Measurements from ENCODE around the gene SLC23A2.
"Not testable (repeated sequence)": the region's sequence is repeated elsewhere in the genome, so short reads cannot be mapped to it uniquely, and the experiment has no call there.

SLC23A2 gene

GRCh38 chr20:4936851-4937406 lies 64.4 kb downstream of the SLC23A2 start:
- DNase-seq (ENCODE audit: low spot score) (no peak), FAIRE-seq (no peak)

- FAIRE-seq = no peak
- no peak for DNase-seq (ENCODE audit: low spot score)
Measured at GRCh38 chr20:4936392-4936850, 64.9 kb downstream of the SLC23A2 start.

DNA sequence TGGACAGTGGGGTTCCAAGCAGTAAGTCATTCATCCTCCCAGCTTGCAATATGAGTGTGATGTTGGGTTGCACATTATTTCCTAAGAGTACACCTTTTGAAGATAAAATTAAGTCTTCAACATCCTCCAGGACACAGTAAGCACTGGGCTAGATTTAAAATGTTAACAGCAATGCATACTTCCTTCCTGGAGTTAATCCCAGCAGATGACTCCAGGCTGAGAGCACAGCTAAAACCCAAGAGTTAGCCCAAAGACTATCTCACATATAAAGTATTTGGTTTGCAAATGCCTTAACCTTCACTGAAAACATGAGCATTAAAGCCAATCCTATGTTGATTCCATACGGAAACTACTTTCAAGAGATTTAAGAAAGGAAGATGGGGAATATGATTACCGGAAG lies 69.2 kb downstream of the SLC23A2 start:
- no peak for DNase-seq (ENCODE audit: low spot score)
- FAIRE-seq = no peak

- DNase-seq (ENCODE audit: low spot score) (no peak), FAIRE-seq (no peak)
Measured at GRCh38 chr20:4929686-4930397, 71.5 kb downstream of the SLC23A2 start.

DNA sequence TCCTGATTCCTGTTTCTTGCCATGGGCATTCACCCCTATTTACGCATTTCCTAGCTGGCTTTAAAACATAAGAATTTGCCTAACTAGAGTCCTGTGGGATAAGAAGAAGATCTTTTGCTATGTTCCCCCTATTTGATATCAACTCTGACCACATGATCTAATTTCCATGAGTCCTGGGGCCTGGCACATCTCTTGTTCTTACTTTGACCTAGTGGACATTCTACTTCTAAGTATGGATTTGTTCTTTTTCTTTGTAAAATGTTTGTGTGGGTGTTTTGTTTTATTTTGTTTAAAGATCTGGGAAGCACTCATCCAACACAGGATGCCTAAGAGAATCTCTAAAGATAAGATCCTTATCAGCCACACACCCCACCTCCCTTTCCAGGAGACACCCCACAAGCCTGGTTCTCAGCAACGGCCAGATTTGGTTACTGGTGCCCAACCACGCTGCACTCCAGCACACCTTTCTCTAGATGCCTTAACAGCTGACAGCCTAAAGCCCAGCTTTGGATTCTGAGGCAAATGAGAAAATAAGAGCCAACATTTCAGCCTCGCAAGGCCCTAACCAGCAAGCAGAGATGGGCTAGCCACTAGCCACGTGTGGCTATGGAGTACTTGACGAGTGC lies 74.7 kb downstream of the SLC23A2 start:
- no peak for FAIRE-seq
- DNase-seq (ENCODE audit: low spot score) = no peak

DNA sequence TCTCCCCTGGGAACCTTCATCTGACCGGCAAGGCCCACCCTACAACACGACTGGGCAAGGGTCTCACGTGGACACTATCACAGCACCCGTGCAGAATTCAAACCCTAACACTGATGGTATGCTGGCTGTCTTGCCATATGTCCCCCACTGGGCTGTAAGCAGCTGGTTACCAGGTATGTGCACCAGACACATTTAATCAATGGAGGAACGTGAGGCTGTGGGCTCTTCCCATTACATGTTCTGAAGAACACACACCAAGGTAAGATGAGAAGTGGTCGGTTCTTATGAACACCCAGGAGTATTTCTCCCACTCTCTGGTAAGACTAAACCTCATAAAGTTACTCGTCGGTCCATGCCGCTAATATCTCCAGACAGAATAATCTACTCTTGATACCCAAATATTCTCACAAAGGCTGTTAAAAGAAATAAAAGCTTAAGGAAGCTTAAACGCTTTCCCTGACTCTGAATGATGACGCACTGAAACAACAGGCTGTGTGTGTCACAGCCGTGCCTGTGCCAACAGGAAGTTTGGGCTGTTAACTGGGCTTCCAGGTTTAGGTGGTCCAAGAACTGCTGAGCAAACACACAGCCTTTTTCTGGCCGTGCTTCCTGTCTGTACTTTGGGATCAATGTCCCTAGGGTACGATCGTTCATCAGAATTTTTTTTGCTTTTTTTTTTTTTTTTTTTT lies 75.3 kb downstream of the SLC23A2 start:
- FAIRE-seq (no peak), DNase-seq (ENCODE audit: low spot score) (no peak)

- FAIRE-seq = no peak
- DNase-seq (ENCODE audit: low spot score) = no peak
Measured at GRCh38 chr20:4924446-4924845, 76.9 kb downstream of the SLC23A2 start.

- no peak for DNase-seq (ENCODE audit: low spot score)
- FAIRE-seq = no peak
Measured at GRCh38 chr20:4924032-4924431, 77.3 kb downstream of the SLC23A2 start.

DNA sequence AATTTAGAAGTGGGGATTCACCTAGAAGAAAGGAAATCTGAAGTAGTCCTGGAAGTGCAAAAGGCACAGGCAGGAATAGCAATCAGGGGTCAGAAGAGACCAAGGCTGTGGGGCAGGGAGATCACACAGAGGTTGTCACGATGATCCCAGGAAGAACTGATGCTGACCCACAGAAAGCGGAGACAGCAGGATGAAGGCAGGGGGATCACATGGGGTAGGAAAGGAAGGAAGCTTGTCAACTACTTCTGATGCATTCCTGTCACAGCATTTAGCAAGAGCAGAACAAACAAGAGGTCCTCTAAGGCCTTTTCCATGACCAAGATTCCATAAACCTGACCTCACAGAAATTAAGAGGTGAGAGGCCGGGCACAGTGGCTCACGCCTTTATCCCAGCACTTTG lies 79.1 kb downstream of the SLC23A2 start:
- no peak for DNase-seq (ENCODE audit: low spot score)
- no peak for FAIRE-seq

DNA sequence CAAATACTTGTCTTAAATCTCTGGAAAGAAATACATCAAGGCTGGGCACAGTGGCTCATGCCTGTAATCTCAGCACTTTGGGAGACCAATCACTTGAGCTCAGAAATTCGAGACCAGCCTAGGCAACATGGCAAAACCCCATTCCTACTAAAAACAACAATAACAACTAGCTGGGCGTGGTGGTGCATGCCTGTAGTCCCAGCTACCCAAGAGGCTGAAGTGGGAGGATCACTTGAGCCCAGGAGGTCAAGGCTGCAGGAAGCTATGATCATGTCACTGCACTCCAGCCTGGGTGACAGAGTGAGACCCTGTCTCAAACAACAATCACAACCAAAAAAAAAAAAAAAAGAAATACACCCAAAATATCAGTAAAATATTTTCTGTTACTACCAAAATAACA lies 80.0 kb downstream of the SLC23A2 start:
- not testable (repeated sequence) for DNase-seq (ENCODE audit: low spot score); FAIRE-seq

- no peak for DNase-seq (ENCODE audit: low spot score)
- no peak for FAIRE-seq
Measured at GRCh38 chr20:4920655-4921054, 80.7 kb downstream of the SLC23A2 start.

- FAIRE-seq (no peak), DNase-seq (ENCODE audit: low spot score) (no peak)
Measured at GRCh38 chr20:4920131-4920530, 81.2 kb downstream of the SLC23A2 start.

DNA sequence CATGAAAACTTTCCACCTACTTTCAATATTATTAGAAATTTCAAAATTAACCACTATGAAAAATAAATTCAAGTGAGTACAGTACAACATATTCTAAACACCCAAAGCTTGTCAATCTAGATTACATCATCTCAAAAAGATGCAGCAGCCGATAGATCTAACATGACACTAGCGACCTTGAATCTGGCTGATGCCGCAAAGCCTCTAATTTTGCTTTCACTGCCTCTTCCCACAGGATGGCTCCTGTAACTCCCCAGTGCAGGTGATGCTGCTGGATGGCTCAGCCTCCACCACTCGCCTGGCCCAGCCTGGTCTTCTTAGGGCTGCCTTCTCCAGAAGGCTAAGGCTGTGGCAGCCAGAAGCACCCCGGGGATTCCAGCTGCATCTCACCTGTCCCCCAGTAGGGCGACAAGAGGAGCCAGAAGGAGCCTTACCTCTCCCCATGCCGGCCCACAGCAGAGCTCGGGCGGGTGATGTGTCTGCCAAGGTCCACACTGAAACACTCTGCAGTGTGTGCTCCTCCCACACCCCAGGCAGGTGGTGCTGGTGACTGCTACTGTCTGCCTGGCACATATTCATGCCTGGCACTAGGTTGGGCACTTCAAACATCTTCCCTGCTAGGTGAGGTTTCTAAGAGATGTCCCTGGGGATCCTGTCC lies 82.1 kb downstream of the SLC23A2 start:
- no peak for DNase-seq (ENCODE audit: low spot score)
- FAIRE-seq = no peak

DNA sequence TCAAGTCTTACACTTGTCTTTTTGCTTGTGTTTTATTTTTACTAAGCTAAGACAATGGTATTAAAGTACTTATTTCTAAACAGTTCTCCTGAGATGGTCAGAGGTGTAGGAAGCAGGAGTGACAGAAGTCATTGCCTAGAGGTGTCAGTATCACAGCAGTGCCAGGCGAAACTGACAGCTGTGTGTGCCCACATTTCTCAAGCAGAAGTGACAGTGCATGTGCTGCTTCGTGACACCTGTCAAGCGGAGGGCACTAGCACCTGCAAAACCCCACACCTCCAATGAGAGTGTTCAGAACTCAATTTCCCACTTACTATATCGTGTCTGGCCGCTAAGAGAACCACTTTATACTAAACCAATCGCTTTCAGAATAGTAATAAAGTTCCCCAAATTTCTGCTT lies 82.8 kb downstream of the SLC23A2 start:
- no peak for FAIRE-seq
- no peak for DNase-seq (ENCODE audit: low spot score)

GRCh38 chr20:4916971-4917881 lies 84.1 kb downstream of the SLC23A2 start:
- DNase-seq (ENCODE audit: low spot score) = no peak
- no peak for FAIRE-seq

DNA sequence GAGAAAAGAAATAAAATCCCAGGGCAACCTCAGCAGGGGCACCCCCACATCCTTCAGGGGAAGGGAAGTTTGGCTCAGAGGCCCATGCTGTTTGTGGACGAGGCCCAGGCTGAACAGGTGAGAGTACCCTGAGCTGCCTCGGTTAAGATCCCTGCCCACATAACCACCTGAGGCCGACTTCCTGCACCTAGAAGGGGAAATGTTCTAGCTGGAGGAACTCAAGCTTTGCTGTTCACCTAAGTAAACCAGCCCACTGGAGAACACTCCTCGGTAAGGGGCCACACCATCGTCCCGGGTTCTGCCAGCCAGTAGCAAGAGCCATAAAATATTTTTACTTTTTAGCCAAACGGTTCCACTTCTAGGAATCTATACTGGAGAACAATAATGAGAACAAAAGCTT lies 88.2 kb downstream of the SLC23A2 start:
- FAIRE-seq = no peak

DNA sequence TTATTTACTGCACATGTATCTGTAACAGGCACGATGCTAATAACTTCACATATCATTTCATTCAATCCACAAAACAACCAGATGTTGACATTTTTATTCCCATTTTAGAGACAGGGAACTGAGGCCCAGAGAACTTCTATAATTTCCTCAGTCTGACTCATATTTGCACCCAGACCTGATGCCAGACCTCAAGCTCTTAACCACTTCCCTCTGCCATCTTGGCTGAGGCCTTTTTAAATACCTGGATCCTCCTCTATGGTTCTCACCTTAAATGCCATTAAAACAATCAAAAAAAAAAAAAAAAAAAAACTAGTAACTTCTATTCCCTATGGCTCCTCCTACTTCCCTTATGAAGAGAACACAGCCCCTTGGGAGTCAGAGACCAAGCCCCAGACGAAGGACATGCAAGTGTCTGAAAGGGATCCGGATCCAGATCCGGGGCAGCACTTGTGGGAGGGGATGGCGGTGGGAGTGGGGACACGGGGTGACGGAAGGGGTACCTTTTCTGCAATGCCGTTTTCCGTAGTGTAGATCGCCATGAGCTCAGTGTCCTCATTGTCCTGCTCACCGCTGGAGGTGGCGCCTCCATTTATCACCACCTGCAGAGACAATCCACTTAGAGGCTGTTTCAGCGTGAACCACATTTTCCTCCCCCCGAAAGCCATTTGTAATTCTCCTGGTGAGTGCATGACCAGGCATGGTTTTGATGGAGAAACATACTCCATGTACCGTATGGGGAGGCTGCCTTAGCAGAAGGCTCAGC lies 88.7 kb downstream of the SLC23A2 start:
- DNase-seq (ENCODE audit: low spot score) (no peak), FAIRE-seq (no peak)

More for the DNA sequence above, 88.2 kb downstream of the SLC23A2 start:
- no peak for DNase-seq (ENCODE audit: low spot score)

DNA sequence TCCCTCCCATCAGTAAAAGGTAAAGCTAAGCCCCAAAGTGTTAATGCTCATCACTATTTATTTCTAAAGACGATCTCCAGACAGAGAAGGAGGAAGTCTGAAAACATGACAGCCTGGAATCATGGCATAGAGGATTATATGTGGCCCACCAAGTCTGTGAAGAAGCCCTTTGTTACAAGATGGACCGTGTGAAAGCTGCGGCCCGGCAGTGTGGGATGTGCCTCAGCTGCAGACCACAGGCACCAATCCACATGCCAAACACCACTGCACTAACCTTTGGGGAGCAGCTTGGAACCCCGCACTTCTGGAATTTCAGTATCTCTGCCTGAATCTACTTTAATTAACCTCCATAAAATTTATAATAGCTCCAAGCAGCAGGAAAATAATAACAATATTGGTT lies 90.4 kb downstream of the SLC23A2 start:
- FAIRE-seq = no peak

GRCh38 chr20:4905613-4906012 lies 95.7 kb downstream of the SLC23A2 start:
- FAIRE-seq = no peak
- DNase-seq (ENCODE audit: low spot score) = no peak

More for the DNA sequence above, 90.4 kb downstream of the SLC23A2 start:
- DNase-seq (ENCODE audit: low spot score) = no peak

DNA sequence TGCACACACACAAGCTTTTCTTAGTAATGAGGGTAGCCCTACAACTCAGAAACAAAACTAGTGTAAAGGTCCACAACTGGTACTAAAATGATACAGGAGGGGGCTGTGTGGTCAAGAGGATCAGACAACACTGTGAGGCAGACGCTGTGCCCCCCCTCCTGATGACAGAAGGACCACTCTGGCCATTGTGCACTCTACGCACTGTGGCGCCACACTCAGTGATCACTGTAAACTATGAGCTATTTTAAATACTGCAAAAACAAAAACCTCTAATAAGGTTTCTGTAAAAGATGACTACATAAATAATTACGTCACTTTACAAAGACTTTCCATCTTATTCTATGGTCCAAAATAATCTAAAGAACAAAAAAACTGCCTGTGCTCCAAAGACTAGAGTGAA lies 96.1 kb downstream of the SLC23A2 start:
- DNase-seq (ENCODE audit: low spot score) (no peak), FAIRE-seq (no peak)

All from urothelium cell line (cell line).